Central memory CD8-positive, alpha-beta T cell (primary cell): Measurements from ENCODE around the gene GIPC2.

Source experiments
- ATAC-seq: fragments of 150-1000 bp; cut with Tn5 transposase; replicated peaks from 2 replicates; pipeline ENCODE4 v1.10.0; 2022; ENCODE audit warnings: mild to moderate bottlenecking, moderate FRiP score, moderate number of reproducible peaks; ENCODE audit not compliant: poor library complexity, severe bottlenecking; ENCODE audit errors: extremely low read depth
- DNase-seq, 2 donors: peaks; one replicate each; pipeline ENCODE4 v3.0.0; 2021; ENCODE audit warnings: low spot score in 2 of 2
- H3K27ac Mint-ChIP-seq: one replicate; pipeline ENCODE4 v1.8.0; 2022; ENCODE audit warnings: low read depth, mild to moderate bottlenecking, moderate library complexity, mixed read lengths
- H3K27me3 Mint-ChIP-seq: one replicate; pipeline ENCODE4 v1.8.0; 2022; ENCODE audit warnings: mixed read lengths
- H3K36me3 Mint-ChIP-seq: one replicate; pipeline ENCODE4 v1.8.0; 2022; ENCODE audit warnings: mild to moderate bottlenecking, moderate library complexity, mixed read lengths; ENCODE audit not compliant: insufficient read depth
- H3K4me1 Mint-ChIP-seq: one replicate; pipeline ENCODE4 v1.8.0; 2022; ENCODE audit warnings: mixed read lengths
- H3K4me3 Mint-ChIP-seq: one replicate; pipeline ENCODE4 v1.8.0; 2022; ENCODE audit warnings: mild to moderate bottlenecking, moderate library complexity, mixed read lengths
- H3K9me3 Mint-ChIP-seq: one replicate; pipeline ENCODE4 v1.8.0; 2022; ENCODE audit warnings: mixed read lengths

GIPC2 gene

GRCh38 chr1:78147031-78147430, 101.3 kb downstream of the GIPC2 start:
- H3K9me3 Mint-ChIP-seq = no peaks in the 10 kb centered on the region
- H3K27me3 Mint-ChIP-seq = peaks cover 41% of the 10 kb centered on the region
- no peaks in the 10 kb centered on the region for H3K36me3 Mint-ChIP-seq
- no peak overlapping the region for H3K27ac Mint-ChIP-seq
- no peak for DNase-seq
- no peak overlapping the region for H3K4me3 Mint-ChIP-seq
- H3K4me1 Mint-ChIP-seq = peaks cover 7% of the 10 kb centered on the region
- ATAC-seq = no peak

- no peaks in the 10 kb centered on the region for H3K4me1 Mint-ChIP-seq
- no peak overlapping the region for H3K4me3 Mint-ChIP-seq
- ATAC-seq (no peak), DNase-seq (no peak)
- peaks cover 1% of the 10 kb centered on the region for H3K36me3 Mint-ChIP-seq
- peaks cover 76% of the 10 kb centered on the region for H3K27me3 Mint-ChIP-seq
- no peak overlapping the region for H3K27ac Mint-ChIP-seq
- H3K9me3 Mint-ChIP-seq = no peaks in the 10 kb centered on the region
Observed at GRCh38 chr1:78153092-78153736, 107.4 kb downstream of the GIPC2 start.

- DNase-seq (no peak), ATAC-seq (no peak)
- Mint-ChIP-seq H3K4me1 (no peaks in the 10 kb centered on the region), H3K9me3 (peaks cover 5% of the 10 kb centered on the region), H3K27me3 (peaks cover 77% of the 10 kb centered on the region), H3K27ac (no peak overlapping the region), H3K36me3 (peaks cover 1% of the 10 kb centered on the region), H3K4me3 (no peak overlapping the region)
Observed at GRCh38 chr1:78155121-78155520, 109.4 kb downstream of the GIPC2 start.

GRCh38 chr1:78156805-78157521, 111.2 kb downstream of the GIPC2 start:
- ATAC-seq (no peak), DNase-seq (no peak)
- Mint-ChIP-seq H3K27ac (no peak overlapping the region), H3K9me3 (peaks cover 5% of the 10 kb centered on the region), H3K27me3 (peaks cover 80% of the 10 kb centered on the region), H3K36me3 (peaks cover 1% of the 10 kb centered on the region), H3K4me1 (no peaks in the 10 kb centered on the region), H3K4me3 (no peak overlapping the region)

- ATAC-seq (no peak), DNase-seq (no peak)
- Mint-ChIP-seq H3K27ac (no peak overlapping the region), H3K27me3 (peaks cover 30% of the 10 kb centered on the region), H3K9me3 (no peaks in the 10 kb centered on the region), H3K4me1 (no peaks in the 10 kb centered on the region), H3K4me3 (no peak overlapping the region), H3K36me3 (no peaks in the 10 kb centered on the region)
Observed at GRCh38 chr1:78165816-78166215, 120.0 kb downstream of the GIPC2 start.

- Mint-ChIP-seq H3K4me1 (no peaks in the 10 kb centered on the region), H3K9me3 (no peaks in the 10 kb centered on the region), H3K27me3 (peaks cover 21% of the 10 kb centered on the region), H3K27ac (no peak overlapping the region), H3K36me3 (no peaks in the 10 kb centered on the region), H3K4me3 (no peak overlapping the region)
- ATAC-seq = no peak
- DNase-seq = no peak
Observed at GRCh38 chr1:78168306-78168705, 122.5 kb downstream of the GIPC2 start.

GRCh38 chr1:78170859-78171258, 125.1 kb downstream of the GIPC2 start:
- Mint-ChIP-seq H3K27me3 (peaks cover 21% of the 10 kb centered on the region), H3K27ac (no peak overlapping the region), H3K9me3 (no peaks in the 10 kb centered on the region), H3K36me3 (no peaks in the 10 kb centered on the region), H3K4me1 (no peaks in the 10 kb centered on the region), H3K4me3 (no peak overlapping the region)
- DNase-seq (no peak), ATAC-seq (no peak)

GRCh38 chr1:78171736-78172590, 126.2 kb downstream of the GIPC2 start:
- H3K9me3 Mint-ChIP-seq = no peaks in the 10 kb centered on the region
- no peak overlapping the region for H3K4me3 Mint-ChIP-seq
- DNase-seq (no peak), ATAC-seq (no peak)
- no peak overlapping the region for H3K27ac Mint-ChIP-seq
- no peaks in the 10 kb centered on the region for H3K4me1 Mint-ChIP-seq
- H3K36me3 Mint-ChIP-seq = no peaks in the 10 kb centered on the region
- H3K27me3 Mint-ChIP-seq = peaks cover 17% of the 10 kb centered on the region

GRCh38 chr1:78176448-78176847, 130.7 kb downstream of the GIPC2 start:
- ATAC-seq = no peak
- Mint-ChIP-seq H3K4me1 (no peaks in the 10 kb centered on the region), H3K4me3 (no peak overlapping the region), H3K9me3 (no peaks in the 10 kb centered on the region), H3K27me3 (peaks cover 13% of the 10 kb centered on the region), H3K36me3 (no peaks in the 10 kb centered on the region), H3K27ac (no peak overlapping the region)
- DNase-seq = no peak

- no peaks in the 10 kb centered on the region for H3K9me3 Mint-ChIP-seq
- H3K27ac Mint-ChIP-seq = no peak overlapping the region
- peaks cover 21% of the 10 kb centered on the region for H3K27me3 Mint-ChIP-seq
- DNase-seq = no peak
- H3K4me3 Mint-ChIP-seq = no peak overlapping the region
- no peaks in the 10 kb centered on the region for H3K4me1 Mint-ChIP-seq
- no peak for ATAC-seq
- no peaks in the 10 kb centered on the region for H3K36me3 Mint-ChIP-seq
Observed at GRCh38 chr1:78177708-78178270, 132.0 kb downstream of the GIPC2 start.

- no peaks in the 10 kb centered on the region for H3K4me1 Mint-ChIP-seq
- H3K27me3 Mint-ChIP-seq = peaks cover 21% of the 10 kb centered on the region
- no peaks in the 10 kb centered on the region for H3K9me3 Mint-ChIP-seq
- no peaks in the 10 kb centered on the region for H3K36me3 Mint-ChIP-seq
- H3K27ac Mint-ChIP-seq = no peak overlapping the region
- ATAC-seq (no peak), DNase-seq (no peak)
- H3K4me3 Mint-ChIP-seq = no peak overlapping the region
Observed at GRCh38 chr1:78178816-78179215, 133.1 kb downstream of the GIPC2 start.

- H3K27me3 Mint-ChIP-seq = peaks cover 21% of the 10 kb centered on the region
- H3K36me3 Mint-ChIP-seq = no peaks in the 10 kb centered on the region
- H3K4me3 Mint-ChIP-seq = no peak overlapping the region
- no peaks in the 10 kb centered on the region for H3K4me1 Mint-ChIP-seq
- H3K27ac Mint-ChIP-seq = no peak overlapping the region
- DNase-seq = no peak
- ATAC-seq = no peak
- no peaks in the 10 kb centered on the region for H3K9me3 Mint-ChIP-seq
Observed at GRCh38 chr1:78184460-78185072, 138.8 kb downstream of the GIPC2 start.
